H1 (cell line): ENCODE measurements around the gene SERPINB6. TPM values are rescaled to one million over a fixed set of nuclear protein-coding genes. Genes with fewer than 3 reads are reported as not detected.

Experiments used
- BCL11A ChIP-seq, 2 experiments: IDR thresholded peaks; one replicate each; pipeline ENCODE4 v1.6.1; 2011; ENCODE audit warnings: low read depth in 2 of 2, low read length in 2 of 2, mild to moderate bottlenecking in 2 of 2
- EGR1 ChIP-seq: IDR thresholded peaks from 2 replicates; pipeline ENCODE4 v1.6.1; 2011; ENCODE audit warnings: low read depth, low read length, borderline replicate concordance
- EZH2 ChIP-seq: fragments of 200-600 bp; sonication (generic); IDR thresholded peaks from 2 replicates; pipeline ENCODE4 v1.7.1; 2012; ENCODE audit warnings: low read depth, mild to moderate bottlenecking, moderate library complexity, low read length, inconsistent platforms; ENCODE audit not compliant: severe bottlenecking
- NANOG ChIP-seq: IDR thresholded peaks from 2 replicates; pipeline ENCODE4 v1.6.1; 2011; ENCODE audit warnings: low read length, low read depth, mild to moderate bottlenecking, inconsistent platforms; ENCODE audit not compliant: insufficient read depth, poor library complexity, severe bottlenecking
- POLR2AphosphoS5 ChIP-seq: IDR thresholded peaks from 2 replicates; pipeline ENCODE4 v1.6.1; 2011; ENCODE audit warnings: low read depth, low read length
- RBBP5 ChIP-seq: IDR thresholded peaks from 2 replicates; pipeline ENCODE4 v1.7.1; 2012; ENCODE audit warnings: low read depth, mild to moderate bottlenecking, inconsistent platforms, low read length, moderate library complexity, borderline replicate concordance
- RFX5 ChIP-seq: IDR thresholded peaks from 2 replicates; pipeline ENCODE4 v1.6.1; 2011; ENCODE audit warnings: low read depth, low read length, improper control_type of control experiment, borderline replicate concordance
- SIRT6 ChIP-seq: IDR thresholded peaks from one replicate; pipeline ENCODE4 v1.7.1; 2012; ENCODE audit warnings: low read length, inconsistent platforms
- SIX5 ChIP-seq: IDR thresholded peaks from 2 replicates; pipeline ENCODE4 v1.6.1; 2011; ENCODE audit warnings: mild to moderate bottlenecking, low read depth, low read length
- polyA plus RNA-seq, 7 experiments: library from polyadenylated mRNA; depleted of rRNA in 3 of 7; stranded (reverse) in 5 of 7; unstranded in 2 of 7; fragments of >200 nt in 5 of 7; fragments of 200-250 nt in 2 of 7; gene quantifications; 1 replicate in 5 of 7; 2 replicates in 1 of 7; 4 replicates in 1 of 7; pipeline versions ENCODE4 v1.2.1 to v1.2.3, GENCODE V29; 2011 to 2013; ENCODE audit warnings: missing spikeins in 2 of 7, mixed read lengths in 2 of 7
- total RNA-seq: library from RNA; stranded (reverse); fragmentation: NEBNext Ultra II Directional; extraction: Animal tissue kit (Norgen Biotek cat#: 25700); gene quantifications from 2 replicates; pipeline ENCODE4 v1.2.1, GENCODE V29; 2021
- TF ChIP-seq, protein P1 (sequence below): fragments of 300-600 bp; sonication (generic); IDR thresholded peaks from 2 replicates; pipeline ENCODE4 v1.7.1; 2012; ENCODE audit warnings: low read length, moderate library complexity, mild to moderate bottlenecking, inconsistent platforms; ENCODE audit not compliant: insufficient replicate concordance
- TF ChIP-seq, protein P2 (sequence below): IDR thresholded peaks from 2 replicates; pipeline ENCODE4 v1.6.1; 2011; ENCODE audit warnings: low read length, improper control_type of control experiment

Gene SERPINB6
- total and polyA plus RNA-seq, 2 of the 8 experiments (the other 6 are each of a cell fraction or from before 2014, with no cell fraction given): 27.2 to 29.4 TPM

DNA sequence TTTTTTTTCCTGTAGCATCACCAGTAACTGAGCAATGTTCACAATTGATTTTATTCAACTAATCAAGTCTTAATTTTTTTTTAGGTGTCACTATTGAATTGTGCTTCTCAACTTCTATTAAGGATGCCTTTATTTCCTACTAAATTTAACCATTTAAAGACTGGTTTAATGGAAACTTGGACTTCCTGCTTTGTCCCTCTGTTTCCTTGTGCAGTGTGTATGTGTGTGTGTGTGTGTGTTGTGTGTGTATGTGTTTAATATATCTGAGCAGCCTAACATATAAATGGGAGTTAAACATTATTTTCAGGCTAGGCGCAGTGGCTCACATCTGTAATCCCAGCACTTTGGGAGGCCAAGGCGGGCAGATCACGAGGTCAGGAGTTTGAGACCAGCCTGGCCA is 1.8 kb downstream of the SERPINB6 start (continued):
- TF ChIP-seq, protein P1, sequence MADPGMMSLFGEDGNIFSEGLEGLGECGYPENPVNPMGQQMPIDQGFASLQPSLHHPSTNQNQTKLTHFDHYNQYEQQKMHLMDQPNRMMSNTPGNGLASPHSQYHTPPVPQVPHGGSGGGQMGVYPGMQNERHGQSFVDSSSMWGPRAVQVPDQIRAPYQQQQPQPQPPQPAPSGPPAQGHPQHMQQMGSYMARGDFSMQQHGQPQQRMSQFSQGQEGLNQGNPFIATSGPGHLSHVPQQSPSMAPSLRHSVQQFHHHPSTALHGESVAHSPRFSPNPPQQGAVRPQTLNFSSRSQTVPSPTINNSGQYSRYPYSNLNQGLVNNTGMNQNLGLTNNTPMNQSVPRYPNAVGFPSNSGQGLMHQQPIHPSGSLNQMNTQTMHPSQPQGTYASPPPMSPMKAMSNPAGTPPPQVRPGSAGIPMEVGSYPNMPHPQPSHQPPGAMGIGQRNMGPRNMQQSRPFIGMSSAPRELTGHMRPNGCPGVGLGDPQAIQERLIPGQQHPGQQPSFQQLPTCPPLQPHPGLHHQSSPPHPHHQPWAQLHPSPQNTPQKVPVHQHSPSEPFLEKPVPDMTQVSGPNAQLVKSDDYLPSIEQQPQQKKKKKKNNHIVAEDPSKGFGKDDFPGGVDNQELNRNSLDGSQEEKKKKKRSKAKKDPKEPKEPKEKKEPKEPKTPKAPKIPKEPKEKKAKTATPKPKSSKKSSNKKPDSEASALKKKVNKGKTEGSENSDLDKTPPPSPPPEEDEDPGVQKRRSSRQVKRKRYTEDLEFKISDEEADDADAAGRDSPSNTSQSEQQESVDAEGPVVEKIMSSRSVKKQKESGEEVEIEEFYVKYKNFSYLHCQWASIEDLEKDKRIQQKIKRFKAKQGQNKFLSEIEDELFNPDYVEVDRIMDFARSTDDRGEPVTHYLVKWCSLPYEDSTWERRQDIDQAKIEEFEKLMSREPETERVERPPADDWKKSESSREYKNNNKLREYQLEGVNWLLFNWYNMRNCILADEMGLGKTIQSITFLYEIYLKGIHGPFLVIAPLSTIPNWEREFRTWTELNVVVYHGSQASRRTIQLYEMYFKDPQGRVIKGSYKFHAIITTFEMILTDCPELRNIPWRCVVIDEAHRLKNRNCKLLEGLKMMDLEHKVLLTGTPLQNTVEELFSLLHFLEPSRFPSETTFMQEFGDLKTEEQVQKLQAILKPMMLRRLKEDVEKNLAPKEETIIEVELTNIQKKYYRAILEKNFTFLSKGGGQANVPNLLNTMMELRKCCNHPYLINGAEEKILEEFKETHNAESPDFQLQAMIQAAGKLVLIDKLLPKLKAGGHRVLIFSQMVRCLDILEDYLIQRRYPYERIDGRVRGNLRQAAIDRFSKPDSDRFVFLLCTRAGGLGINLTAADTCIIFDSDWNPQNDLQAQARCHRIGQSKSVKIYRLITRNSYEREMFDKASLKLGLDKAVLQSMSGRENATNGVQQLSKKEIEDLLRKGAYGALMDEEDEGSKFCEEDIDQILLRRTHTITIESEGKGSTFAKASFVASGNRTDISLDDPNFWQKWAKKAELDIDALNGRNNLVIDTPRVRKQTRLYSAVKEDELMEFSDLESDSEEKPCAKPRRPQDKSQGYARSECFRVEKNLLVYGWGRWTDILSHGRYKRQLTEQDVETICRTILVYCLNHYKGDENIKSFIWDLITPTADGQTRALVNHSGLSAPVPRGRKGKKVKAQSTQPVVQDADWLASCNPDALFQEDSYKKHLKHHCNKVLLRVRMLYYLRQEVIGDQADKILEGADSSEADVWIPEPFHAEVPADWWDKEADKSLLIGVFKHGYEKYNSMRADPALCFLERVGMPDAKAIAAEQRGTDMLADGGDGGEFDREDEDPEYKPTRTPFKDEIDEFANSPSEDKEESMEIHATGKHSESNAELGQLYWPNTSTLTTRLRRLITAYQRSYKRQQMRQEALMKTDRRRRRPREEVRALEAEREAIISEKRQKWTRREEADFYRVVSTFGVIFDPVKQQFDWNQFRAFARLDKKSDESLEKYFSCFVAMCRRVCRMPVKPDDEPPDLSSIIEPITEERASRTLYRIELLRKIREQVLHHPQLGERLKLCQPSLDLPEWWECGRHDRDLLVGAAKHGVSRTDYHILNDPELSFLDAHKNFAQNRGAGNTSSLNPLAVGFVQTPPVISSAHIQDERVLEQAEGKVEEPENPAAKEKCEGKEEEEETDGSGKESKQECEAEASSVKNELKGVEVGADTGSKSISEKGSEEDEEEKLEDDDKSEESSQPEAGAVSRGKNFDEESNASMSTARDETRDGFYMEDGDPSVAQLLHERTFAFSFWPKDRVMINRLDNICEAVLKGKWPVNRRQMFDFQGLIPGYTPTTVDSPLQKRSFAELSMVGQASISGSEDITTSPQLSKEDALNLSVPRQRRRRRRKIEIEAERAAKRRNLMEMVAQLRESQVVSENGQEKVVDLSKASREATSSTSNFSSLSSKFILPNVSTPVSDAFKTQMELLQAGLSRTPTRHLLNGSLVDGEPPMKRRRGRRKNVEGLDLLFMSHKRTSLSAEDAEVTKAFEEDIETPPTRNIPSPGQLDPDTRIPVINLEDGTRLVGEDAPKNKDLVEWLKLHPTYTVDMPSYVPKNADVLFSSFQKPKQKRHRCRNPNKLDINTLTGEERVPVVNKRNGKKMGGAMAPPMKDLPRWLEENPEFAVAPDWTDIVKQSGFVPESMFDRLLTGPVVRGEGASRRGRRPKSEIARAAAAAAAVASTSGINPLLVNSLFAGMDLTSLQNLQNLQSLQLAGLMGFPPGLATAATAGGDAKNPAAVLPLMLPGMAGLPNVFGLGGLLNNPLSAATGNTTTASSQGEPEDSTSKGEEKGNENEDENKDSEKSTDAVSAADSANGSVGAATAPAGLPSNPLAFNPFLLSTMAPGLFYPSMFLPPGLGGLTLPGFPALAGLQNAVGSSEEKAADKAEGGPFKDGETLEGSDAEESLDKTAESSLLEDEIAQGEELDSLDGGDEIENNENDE: no peak
- TF ChIP-seq EGR1: no peak
- no peak for TF ChIP-seq NANOG
- no peak for TF ChIP-seq RBBP5
- TF ChIP-seq RFX5: no peak
- TF ChIP-seq SIX5: no peak
- no peak for TF ChIP-seq BCL11A (IDR thresholded peaks at IDR 0.05; ENCODE audit: low read depth in 2 of 2, low read length in 2 of 2)
- no peak for TF ChIP-seq POLR2AphosphoS5
- TF ChIP-seq EZH2: no peak
- TF ChIP-seq, protein P2, sequence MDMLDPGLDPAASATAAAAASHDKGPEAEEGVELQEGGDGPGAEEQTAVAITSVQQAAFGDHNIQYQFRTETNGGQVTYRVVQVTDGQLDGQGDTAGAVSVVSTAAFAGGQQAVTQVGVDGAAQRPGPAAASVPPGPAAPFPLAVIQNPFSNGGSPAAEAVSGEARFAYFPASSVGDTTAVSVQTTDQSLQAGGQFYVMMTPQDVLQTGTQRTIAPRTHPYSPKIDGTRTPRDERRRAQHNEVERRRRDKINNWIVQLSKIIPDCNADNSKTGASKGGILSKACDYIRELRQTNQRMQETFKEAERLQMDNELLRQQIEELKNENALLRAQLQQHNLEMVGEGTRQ: no peak
- no peak for TF ChIP-seq SIRT6
